Lower leg skin (tissue), 3 donors: ENCODE results near the gene ADGRV1.

Experiments
- CTCF ChIP-seq, 3 donors: fragments of 450-650 bp; IDR thresholded peaks; one replicate each; pipeline ENCODE4 v1.5.1; 2016; ENCODE audit warnings: antibody characterized with exemption in 3 of 3, mild to moderate bottlenecking in 3 of 3, moderate library complexity in 2 of 3
- POLR2A ChIP-seq, 2 donors: fragments of 450-650 bp; IDR thresholded peaks; one replicate each; pipeline ENCODE4 v1.6.1; 2016 to 2017; ENCODE audit warnings: antibody characterized with exemption in 2 of 2, mild to moderate bottlenecking in 1 of 2, moderate library complexity in 1 of 2

DNA sequence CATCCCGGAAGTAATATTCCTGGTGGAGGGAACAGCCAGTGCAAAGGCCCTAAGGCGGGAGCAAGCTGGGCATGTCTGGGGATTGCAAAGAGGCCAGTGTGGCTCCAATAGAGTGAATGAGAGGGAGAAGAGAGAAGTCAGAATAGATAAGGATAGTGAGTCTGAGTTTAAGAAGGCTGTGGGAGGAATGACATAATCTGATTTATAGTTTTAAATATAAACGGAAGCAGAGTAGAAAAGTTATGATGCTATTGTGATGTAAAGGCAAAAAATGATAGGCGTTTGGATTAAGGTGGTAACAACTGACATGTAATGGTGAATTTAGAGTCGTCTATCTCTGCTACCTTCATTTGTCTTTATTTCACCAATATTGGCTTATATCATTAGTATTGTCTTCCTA, 473.5 kb downstream of the ADGRV1 start:
- TF ChIP-seq POLR2A (IDR thresholded peaks at IDR 0.05) (no peak), CTCF (IDR thresholded peaks at IDR 0.05) (no peak)
